ENCODE results near the gene CABLES1. TPM values are rescaled to one million over a fixed set of nuclear protein-coding genes. Genes with fewer than 3 reads are reported as not detected.
"Not testable (repeated sequence)": the region's sequence is repeated elsewhere in the genome, so short reads cannot be mapped to it uniquely, and the experiment has no call there.

The CABLES1 gene
- polyA plus RNA-seq, 1 of the 3 experiments (the other 2 are of a cell fraction) = 2.2 TPM

GRCh38 chr18:23158058-23158457 is 22.8 kb downstream of the CABLES1 start:
- DNase-seq = no peak
- H3K27me3 ChIP-seq (ENCODE audit: insufficient read depth) = no peaks in the 10 kb centered on the region
- H3K4me2 ChIP-seq = no peak overlapping the region
- TF ChIP-seq RXRA (IDR thresholded peaks at IDR 0.05; ENCODE audit: borderline replicate concordance, low read depth) (no peak), ELF1 (IDR thresholded peaks at IDR 0.05) (no peak), POLR2AphosphoS5 (IDR thresholded peaks at IDR 0.05; ENCODE audit: low read depth, low read length) (no peak), IRF3 (IDR thresholded peaks at IDR 0.05; ENCODE audit: low read depth, low read length) (no peak), CTCF (IDR thresholded peaks at IDR 0.05) (no peak), FOXM1 (IDR thresholded peaks at IDR 0.05; ENCODE audit: low read depth) (no peak), GABPA (IDR thresholded peaks at IDR 0.05; ENCODE audit: low read depth) (no peak), FOXJ3 (CRISPR knock-in tag; IDR thresholded peaks at IDR 0.05) (no peak), EP300 (IDR thresholded peaks at IDR 0.05; ENCODE audit: borderline replicate concordance in 1 of 2, low read depth in 1 of 2, low read length in 1 of 2) (no peak), USF1 (IDR thresholded peaks at IDR 0.05; ENCODE audit: borderline replicate concordance, low read depth) (no peak), RAD21 (IDR thresholded peaks at IDR 0.05; ENCODE audit: low read length) (no peak), TCF12 (IDR thresholded peaks at IDR 0.05) (no peak), CHD2 (IDR thresholded peaks at IDR 0.05; ENCODE audit: low read length, partially characterized antibody) (no peak), RFX5 (IDR thresholded peaks at IDR 0.05; ENCODE audit: low read length) (no peak), USF2 (IDR thresholded peaks at IDR 0.05; ENCODE audit: borderline replicate concordance, low read depth, low read length) (no peak)
- TF ChIP-seq, protein P1, sequence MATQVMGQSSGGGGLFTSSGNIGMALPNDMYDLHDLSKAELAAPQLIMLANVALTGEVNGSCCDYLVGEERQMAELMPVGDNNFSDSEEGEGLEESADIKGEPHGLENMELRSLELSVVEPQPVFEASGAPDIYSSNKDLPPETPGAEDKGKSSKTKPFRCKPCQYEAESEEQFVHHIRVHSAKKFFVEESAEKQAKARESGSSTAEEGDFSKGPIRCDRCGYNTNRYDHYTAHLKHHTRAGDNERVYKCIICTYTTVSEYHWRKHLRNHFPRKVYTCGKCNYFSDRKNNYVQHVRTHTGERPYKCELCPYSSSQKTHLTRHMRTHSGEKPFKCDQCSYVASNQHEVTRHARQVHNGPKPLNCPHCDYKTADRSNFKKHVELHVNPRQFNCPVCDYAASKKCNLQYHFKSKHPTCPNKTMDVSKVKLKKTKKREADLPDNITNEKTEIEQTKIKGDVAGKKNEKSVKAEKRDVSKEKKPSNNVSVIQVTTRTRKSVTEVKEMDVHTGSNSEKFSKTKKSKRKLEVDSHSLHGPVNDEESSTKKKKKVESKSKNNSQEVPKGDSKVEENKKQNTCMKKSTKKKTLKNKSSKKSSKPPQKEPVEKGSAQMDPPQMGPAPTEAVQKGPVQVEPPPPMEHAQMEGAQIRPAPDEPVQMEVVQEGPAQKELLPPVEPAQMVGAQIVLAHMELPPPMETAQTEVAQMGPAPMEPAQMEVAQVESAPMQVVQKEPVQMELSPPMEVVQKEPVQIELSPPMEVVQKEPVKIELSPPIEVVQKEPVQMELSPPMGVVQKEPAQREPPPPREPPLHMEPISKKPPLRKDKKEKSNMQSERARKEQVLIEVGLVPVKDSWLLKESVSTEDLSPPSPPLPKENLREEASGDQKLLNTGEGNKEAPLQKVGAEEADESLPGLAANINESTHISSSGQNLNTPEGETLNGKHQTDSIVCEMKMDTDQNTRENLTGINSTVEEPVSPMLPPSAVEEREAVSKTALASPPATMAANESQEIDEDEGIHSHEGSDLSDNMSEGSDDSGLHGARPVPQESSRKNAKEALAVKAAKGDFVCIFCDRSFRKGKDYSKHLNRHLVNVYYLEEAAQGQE (IDR thresholded peaks at IDR 0.05; ENCODE audit: low read depth, low read length) = no peak
- peaks cover 20 to 38% of the 10 kb centered on the region in 2 experiments for H3K4me1 ChIP-seq (ENCODE audit: control insufficient read depth in 1 of 2, insufficient read depth in 2 of 2, low read depth in 1 of 2, low read length in 1 of 2)
- WGBS (ENCODE audit: low lambda C conversion rate) = 100% methylated on average over 2 of the region's 2 CpGs
- H3K36me3 ChIP-seq (replicated peaks in 1 of 2; ENCODE audit: control insufficient read depth in 1 of 2, insufficient read depth in 2 of 2, low read length in 1 of 2) = no peaks in the 10 kb centered on the region
- H3K79me2 ChIP-seq (ENCODE audit: insufficient read depth) = peaks cover 66% of the 10 kb centered on the region
- H3K9me3 ChIP-seq = no peaks in the 10 kb centered on the region
- H4K20me1 ChIP-seq (ENCODE audit: insufficient read depth) = 0 out of 2 replicates have a peak, but pooled peaks cover 5% of the 10 kb centered on the region
- H2AFZ ChIP-seq (ENCODE audit: low read depth) = no peak overlapping the region
- CTCF ChIA-PET = no interaction called here
- no peak overlapping the region for H3K4me3 ChIP-seq (ENCODE audit: low read depth in 2 of 2, low read length in 1 of 2)
- H3K27ac ChIP-seq (ENCODE audit: low read depth in 2 of 2, low read length in 1 of 2) = no peak overlapping the region
- no peaks in the 10 kb centered on the region for H3K9me2 ChIP-seq
- peaks cover 15% of the 10 kb centered on the region for H3F3A ChIP-seq (replicated peaks; ENCODE audit: insufficient read depth)
- no peak overlapping the region for H3K9ac ChIP-seq
- POLR2A ChIA-PET = no interaction called here

GRCh38 chr18:23158884-23159283 is 23.6 kb downstream of the CABLES1 start:
- H2AFZ ChIP-seq (ENCODE audit: low read depth); H3K9me3 ChIP-seq; H3K27me3 ChIP-seq (ENCODE audit: insufficient read depth); H3K4me2 ChIP-seq; H3K9ac ChIP-seq; H4K20me1 ChIP-seq (ENCODE audit: insufficient read depth); H3K4me3 ChIP-seq (ENCODE audit: low read depth in 2 of 2, low read length in 1 of 2); H3K36me3 ChIP-seq (replicated peaks in 1 of 2; ENCODE audit: control insufficient read depth in 1 of 2, insufficient read depth in 2 of 2, low read length in 1 of 2); H3K27ac ChIP-seq (ENCODE audit: low read depth in 2 of 2, low read length in 1 of 2); H3K9me2 ChIP-seq; POLR2A ChIA-PET; DNase-seq: not testable (repeated sequence)
- WGBS (ENCODE audit: low lambda C conversion rate) = 95% methylated on average over 14 of the region's 14 CpGs
- Histone ChIP-seq H3K4me1 (ENCODE audit: control insufficient read depth in 1 of 2, insufficient read depth in 2 of 2, low read depth in 1 of 2, low read length in 1 of 2) (peaks cover 20 to 38% of the 10 kb centered on the region in 2 experiments), H3F3A (replicated peaks; ENCODE audit: insufficient read depth) (peaks cover 15% of the 10 kb centered on the region), H3K79me2 (ENCODE audit: insufficient read depth) (peaks cover 62% of the 10 kb centered on the region)
- CTCF ChIA-PET = interaction anchor here (1.2 to 1.3 kb wide), 2 partner anchors 25 to 108 kb away, joined by 3 read pairs; no protein-coding TSS in a partner anchor
